ENCODE results near the gene PTDSS2.

Gene PTDSS2

DNA sequence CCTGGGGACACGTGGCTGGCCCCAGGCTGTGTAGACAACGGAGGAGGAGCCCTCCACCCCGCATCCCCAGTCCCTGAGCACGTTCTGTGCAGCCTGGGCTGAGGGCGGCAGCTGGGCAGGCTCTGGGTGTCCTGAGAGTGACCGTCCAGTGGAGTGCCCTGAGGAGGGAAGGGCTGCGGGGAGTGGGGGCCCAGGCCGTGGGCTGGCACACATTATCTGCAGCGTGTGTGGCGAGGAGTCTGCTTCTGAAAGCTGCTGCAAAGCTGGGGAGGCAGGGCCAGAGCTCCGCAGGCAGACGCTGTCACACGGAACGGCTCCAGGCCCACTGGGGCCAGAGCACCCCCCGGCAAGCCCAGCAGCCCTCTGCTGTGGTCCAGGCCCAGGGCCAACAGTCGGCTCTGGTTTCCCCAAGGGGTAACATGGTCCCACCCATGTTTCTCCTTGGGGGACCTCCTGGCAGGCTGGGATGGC, 7.4 kb upstream of the PTDSS2 start:
- Histone ChIP-seq H3F3A (ENCODE audit: control insufficient read depth, insufficient read depth) (peaks cover 3% of the 10 kb centered on the region; the same call in 1 of the 2 replicates), H3K4me2 (ENCODE audit: low read length) (no peak overlapping the region), H3K27ac (ENCODE audit: low read depth, low read length) (no peak overlapping the region), H3K27me3 (ENCODE audit: control insufficient read depth, low read length) (no peaks in the 10 kb centered on the region; the same call in 1 of the 2 replicates), H3K9me3 (ENCODE audit: control insufficient read depth, insufficient read depth, low read length) (no peaks in the 10 kb centered on the region), H3K4me1 (ENCODE audit: control insufficient read depth, low read length) (peaks cover 13% of the 10 kb centered on the region), H3K36me3 (ENCODE audit: control insufficient read depth, low read length) (no peaks in the 10 kb centered on the region), H3K9me2 (replicated peaks; ENCODE audit: control insufficient read depth, low read length) (no peaks in the 10 kb centered on the region), H4K20me1 (ENCODE audit: control insufficient read depth, insufficient read depth, low read depth, low read length) (no peaks in the 10 kb centered on the region), H3K4me3 (ENCODE audit: low read length) (no peak overlapping the region), H3K79me2 (ENCODE audit: control insufficient read depth, low read length) (no peaks in the 10 kb centered on the region)
- no peak for TF ChIP-seq EZH2phosphoT487 (IDR thresholded peaks at IDR 0.05; ENCODE audit: borderline replicate concordance, low read length)
- TF ChIP-seq, protein P1, sequence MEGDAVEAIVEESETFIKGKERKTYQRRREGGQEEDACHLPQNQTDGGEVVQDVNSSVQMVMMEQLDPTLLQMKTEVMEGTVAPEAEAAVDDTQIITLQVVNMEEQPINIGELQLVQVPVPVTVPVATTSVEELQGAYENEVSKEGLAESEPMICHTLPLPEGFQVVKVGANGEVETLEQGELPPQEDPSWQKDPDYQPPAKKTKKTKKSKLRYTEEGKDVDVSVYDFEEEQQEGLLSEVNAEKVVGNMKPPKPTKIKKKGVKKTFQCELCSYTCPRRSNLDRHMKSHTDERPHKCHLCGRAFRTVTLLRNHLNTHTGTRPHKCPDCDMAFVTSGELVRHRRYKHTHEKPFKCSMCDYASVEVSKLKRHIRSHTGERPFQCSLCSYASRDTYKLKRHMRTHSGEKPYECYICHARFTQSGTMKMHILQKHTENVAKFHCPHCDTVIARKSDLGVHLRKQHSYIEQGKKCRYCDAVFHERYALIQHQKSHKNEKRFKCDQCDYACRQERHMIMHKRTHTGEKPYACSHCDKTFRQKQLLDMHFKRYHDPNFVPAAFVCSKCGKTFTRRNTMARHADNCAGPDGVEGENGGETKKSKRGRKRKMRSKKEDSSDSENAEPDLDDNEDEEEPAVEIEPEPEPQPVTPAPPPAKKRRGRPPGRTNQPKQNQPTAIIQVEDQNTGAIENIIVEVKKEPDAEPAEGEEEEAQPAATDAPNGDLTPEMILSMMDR (IDR thresholded peaks at IDR 0.05; ENCODE audit: low read depth, low read length, poor library complexity, severe bottlenecking) = no peak

DNA sequence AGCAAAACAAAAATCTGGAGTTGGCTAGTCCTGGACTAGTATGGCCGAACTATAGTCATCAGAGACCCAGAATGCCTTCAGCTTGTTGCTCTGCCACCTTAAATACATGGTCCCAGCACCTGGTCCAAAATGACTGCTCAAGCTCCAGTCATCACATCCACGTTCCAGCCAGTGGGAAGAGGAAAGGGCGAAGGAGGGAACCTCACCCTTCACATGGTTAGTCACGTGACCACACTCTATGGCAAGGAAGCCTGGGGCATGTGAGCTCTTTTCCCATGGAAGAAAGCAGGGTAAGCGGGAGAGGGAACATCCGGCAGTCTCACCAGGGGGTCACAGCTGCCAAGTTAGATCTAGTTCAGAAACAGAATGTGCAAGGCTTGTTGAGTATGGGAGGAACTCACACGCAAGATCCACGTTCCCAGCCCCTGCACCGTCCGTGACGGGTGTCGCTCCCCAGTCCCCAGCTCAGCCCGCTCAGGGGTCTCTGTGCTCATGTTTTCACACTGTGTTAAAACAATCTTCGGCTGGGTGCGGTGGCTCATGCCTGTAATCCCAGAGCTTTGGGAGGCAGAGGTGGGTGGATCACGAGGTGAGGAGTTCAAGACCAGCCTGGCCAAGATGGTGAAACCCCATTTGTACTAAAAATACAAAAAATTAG, 6.4 kb upstream of the PTDSS2 start:
- Histone ChIP-seq H3K4me2 (ENCODE audit: low read length) (no peak overlapping the region), H3K9me3 (ENCODE audit: control insufficient read depth, insufficient read depth, low read length) (no peaks in the 10 kb centered on the region), H3K79me2 (ENCODE audit: control insufficient read depth, low read length) (no peaks in the 10 kb centered on the region), H4K20me1 (ENCODE audit: control insufficient read depth, insufficient read depth, low read depth, low read length) (no peaks in the 10 kb centered on the region), H3K4me3 (ENCODE audit: low read length) (no peak overlapping the region), H3K36me3 (ENCODE audit: control insufficient read depth, low read length) (no peaks in the 10 kb centered on the region), H3F3A (ENCODE audit: control insufficient read depth, insufficient read depth) (peaks cover 6% of the 10 kb centered on the region), H3K27ac (ENCODE audit: low read depth, low read length) (no peak overlapping the region), H3K27me3 (ENCODE audit: control insufficient read depth, low read length) (no peaks in the 10 kb centered on the region; the same call in 1 of the 2 replicates), H3K4me1 (ENCODE audit: control insufficient read depth, low read length) (peaks cover 19% of the 10 kb centered on the region), H3K9me2 (replicated peaks; ENCODE audit: control insufficient read depth, low read length) (no peaks in the 10 kb centered on the region)
- TF ChIP-seq, protein P1 (IDR thresholded peaks at IDR 0.05; ENCODE audit: low read depth, low read length, poor library complexity, severe bottlenecking) = no peak
- TF ChIP-seq EZH2phosphoT487 (IDR thresholded peaks at IDR 0.05; ENCODE audit: borderline replicate concordance, low read length) = no peak

DNA sequence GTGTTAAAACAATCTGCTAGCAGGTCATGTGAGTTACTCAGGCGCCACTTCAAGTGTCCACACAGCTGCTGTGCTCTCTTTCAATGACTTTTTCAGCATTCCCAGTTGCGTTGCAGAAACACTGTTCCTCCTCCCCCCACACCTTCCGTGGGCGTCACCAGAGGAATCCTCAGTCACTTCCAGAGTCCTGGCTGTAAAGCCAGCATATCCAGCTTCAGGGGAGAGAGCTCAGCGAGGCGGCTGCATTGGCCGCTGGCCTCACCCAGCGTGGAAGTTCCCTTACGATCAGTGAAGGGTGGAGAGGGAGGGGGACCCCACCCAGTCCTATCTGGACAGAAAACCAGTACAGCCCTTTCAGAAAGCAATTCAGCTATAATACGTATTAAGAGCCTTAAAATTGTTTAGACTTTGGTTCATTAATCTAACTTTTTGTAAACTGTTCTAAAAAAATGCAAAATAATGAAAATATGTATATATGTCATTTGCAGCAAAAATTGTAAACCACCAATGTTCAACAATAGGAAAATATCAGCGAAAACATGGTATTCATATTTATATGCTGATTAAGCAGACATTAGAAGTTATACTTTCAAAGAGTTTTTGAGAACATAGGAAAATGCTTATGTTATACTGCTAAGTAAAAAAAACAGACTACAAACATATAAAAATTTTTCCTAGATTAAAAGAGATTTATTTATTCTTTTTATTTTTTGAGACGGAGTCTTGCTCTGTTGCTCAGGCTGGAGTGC, 5.5 kb upstream of the PTDSS2 start:
- Histone ChIP-seq H4K20me1 (ENCODE audit: control insufficient read depth, insufficient read depth, low read depth, low read length) (no peaks in the 10 kb centered on the region), H3K4me1 (ENCODE audit: control insufficient read depth, low read length) (peaks cover 28% of the 10 kb centered on the region), H3F3A (ENCODE audit: control insufficient read depth, insufficient read depth) (peaks cover 15% of the 10 kb centered on the region), H3K36me3 (ENCODE audit: control insufficient read depth, low read length) (no peaks in the 10 kb centered on the region), H3K9me2 (replicated peaks; ENCODE audit: control insufficient read depth, low read length) (no peaks in the 10 kb centered on the region), H3K79me2 (ENCODE audit: control insufficient read depth, low read length) (peaks cover 5% of the 10 kb centered on the region), H3K4me3 (ENCODE audit: low read length) (no peak overlapping the region), H3K27me3 (ENCODE audit: control insufficient read depth, low read length) (no peaks in the 10 kb centered on the region; the same call in 1 of the 2 replicates), H3K27ac (ENCODE audit: low read depth, low read length) (no peak overlapping the region), H3K4me2 (ENCODE audit: low read length) (no peak overlapping the region), H3K9me3 (ENCODE audit: control insufficient read depth, insufficient read depth, low read length) (no peaks in the 10 kb centered on the region)
- no peak for TF ChIP-seq EZH2phosphoT487 (IDR thresholded peaks at IDR 0.05; ENCODE audit: borderline replicate concordance, low read length)
- TF ChIP-seq, protein P1 (IDR thresholded peaks at IDR 0.05; ENCODE audit: low read depth, low read length, poor library complexity, severe bottlenecking) = no peak

Measured in DOHH2 (cell line).